GM12891 (cell line): ENCODE data around the gene PCNX2.

Experiments
- PAX5 ChIP-seq: IDR thresholded peaks from 2 replicates; pipeline ENCODE4 v1.6.1; 2011; ENCODE audit warnings: low read length, moderate library complexity, mild to moderate bottlenecking; ENCODE audit not compliant: insufficient read depth, severe bottlenecking
- POLR2A ChIP-seq: IDR thresholded peaks from 2 replicates; pipeline ENCODE4 v1.6.1; 2011; ENCODE audit warnings: low read depth, low read length, control low read depth
- POLR2AphosphoS5 ChIP-seq: IDR thresholded peaks from 2 replicates; pipeline ENCODE4 v1.6.1; 2011; ENCODE audit warnings: low read depth, low read length, control low read depth
- SPI1 ChIP-seq: IDR thresholded peaks from 2 replicates; pipeline ENCODE4 v1.6.1; 2011; ENCODE audit warnings: low read depth, low read length, control low read depth
- TAF1 ChIP-seq: IDR thresholded peaks from 2 replicates; pipeline ENCODE4 v1.6.1; 2011; ENCODE audit warnings: low read depth, low read length, control low read depth

DNA sequence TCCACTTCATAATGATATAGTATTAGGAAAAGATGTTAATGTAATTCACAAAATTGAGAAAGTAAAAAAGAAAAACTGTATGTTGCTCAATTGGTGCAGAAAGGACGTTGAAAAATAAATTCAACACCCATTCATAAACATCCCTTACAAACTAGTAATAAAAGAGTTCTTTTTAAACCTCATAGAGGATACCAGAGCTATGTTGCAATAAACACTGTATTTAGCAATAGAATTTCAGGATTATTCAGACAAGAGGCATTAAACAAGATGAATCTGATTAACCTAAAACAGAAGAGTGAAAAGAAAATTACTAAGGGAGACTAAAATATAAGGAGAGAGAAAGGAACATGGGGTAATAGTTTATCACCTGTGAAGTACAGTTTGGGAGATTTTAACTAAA lies 190.3 kb downstream of the PCNX2 start:
- TF ChIP-seq POLR2A (no peak), POLR2AphosphoS5 (no peak), TAF1 (no peak), SPI1 (no peak), PAX5 (no peak)
